Neural progenitor cell (in vitro differentiated cells): ENCODE measurements around the gene SLC26A2. TPM values are rescaled to one million over a fixed set of nuclear protein-coding genes. Genes with fewer than 3 reads are reported as not detected.

ENCODE experiments used
- DNase-seq: peaks from one replicate; pipeline ENCODE4 v3.0.0-alpha.2; 2016; ENCODE audit warnings: low spot score
- H2AFZ ChIP-seq: fragments of 200-600 bp; sonication (generic); replicated peaks from 2 replicates; pipeline ENCODE4 v1.6.1; 2016; ENCODE audit warnings: antibody characterized with exemption
- H3F3A ChIP-seq: fragments of 200-600 bp; sonication (generic); 2 replicates; pipeline ENCODE4 v1.6.1; 2016; ENCODE audit warnings: antibody characterized with exemption, low read depth
- H3K27ac ChIP-seq: fragments of 200-600 bp; sonication (generic); 2 replicates; pipeline ENCODE4 v1.5.1; 2016; ENCODE audit warnings: mild to moderate bottlenecking
- H3K27me3 ChIP-seq: fragments of 200-600 bp; sonication (generic); 2 replicates; pipeline ENCODE4 v1.6.1; 2016; ENCODE audit warnings: mild to moderate bottlenecking, moderate library complexity
- H3K36me3 ChIP-seq: fragments of 200-600 bp; sonication (generic); 2 replicates; pipeline ENCODE4 v1.5.1; 2016
- H3K4me1 ChIP-seq: fragments of 200-600 bp; sonication (generic); 2 replicates; pipeline ENCODE4 v1.6.1; 2016; ENCODE audit warnings: mixed run types
- H3K4me2 ChIP-seq: fragments of 200-600 bp; sonication (generic); 2 replicates; pipeline ENCODE4 v1.6.1; 2016
- H3K4me3 ChIP-seq: fragments of 200-600 bp; sonication (generic); 2 replicates; pipeline ENCODE4 v1.5.1; 2016
- H3K79me2 ChIP-seq: fragments of 200-600 bp; sonication (generic); 2 replicates; pipeline ENCODE4 v1.6.1; 2016; ENCODE audit warnings: low read depth
- H3K9ac ChIP-seq: fragments of 200-600 bp; sonication (generic); 2 replicates; pipeline ENCODE4 v1.6.1; 2016
- H3K9me3 ChIP-seq: fragments of 200-600 bp; sonication (generic); 2 replicates; pipeline ENCODE4 v1.5.1; 2016; ENCODE audit warnings: low read depth
- H4K20me1 ChIP-seq: fragments of 200-600 bp; sonication (generic); 2 replicates; pipeline ENCODE4 v1.6.1; 2016; ENCODE audit warnings: low read depth
- H3K27ac Mint-ChIP-seq: 3 replicates; pipeline ENCODE4 v1.8.0; 2021; ENCODE audit warnings: mixed read lengths
- H3K27me3 Mint-ChIP-seq: 2 replicates; pipeline ENCODE4 v1.8.0; 2022; ENCODE audit warnings: low read depth, mild to moderate bottlenecking, inconsistent platforms, moderate library complexity, mixed read lengths; ENCODE audit not compliant: insufficient read depth
- H3K36me3 Mint-ChIP-seq: 3 replicates; pipeline ENCODE4 v1.8.0; 2021; ENCODE audit warnings: mixed read lengths
- H3K4me1 Mint-ChIP-seq: 3 replicates; pipeline ENCODE4 v1.8.0; 2021; ENCODE audit warnings: mixed read lengths
- H3K4me3 Mint-ChIP-seq: 3 replicates; pipeline ENCODE4 v1.8.0; 2021; ENCODE audit warnings: mild to moderate bottlenecking, moderate library complexity, mixed read lengths
- H3K9me3 Mint-ChIP-seq: 3 replicates; pipeline ENCODE4 v1.8.0; 2020; ENCODE audit warnings: mixed read lengths
- EZH2 ChIP-seq: fragments of 200-600 bp; sonication (generic); IDR thresholded peaks from 2 replicates; pipeline ENCODE4 v1.6.1; 2017; ENCODE audit warnings: antibody characterized with exemption, mild to moderate bottlenecking, moderate library complexity
- EZH2phosphoT487 ChIP-seq: fragments of 200-600 bp; sonication (generic); IDR thresholded peaks from 2 replicates; pipeline ENCODE4 v1.6.1; 2017; ENCODE audit warnings: antibody characterized with exemption
- total RNA-seq: library from RNA; depleted of rRNA; stranded (reverse); fragments of >200 nt; gene quantifications from 2 replicates; pipeline ENCODE4 v1.2.3, GENCODE V29; 2015; ENCODE audit warnings: low replicate concordance
- TF ChIP-seq, protein P1 (sequence below): fragments of 200-600 bp; sonication (generic); IDR thresholded peaks from 2 replicates; pipeline ENCODE4 v1.5.1; 2017; ENCODE audit warnings: antibody characterized with exemption, mild to moderate bottlenecking

SLC26A2 gene
- 14.0 and 20.1 TPM in 2 replicates for total RNA-seq

DNA sequence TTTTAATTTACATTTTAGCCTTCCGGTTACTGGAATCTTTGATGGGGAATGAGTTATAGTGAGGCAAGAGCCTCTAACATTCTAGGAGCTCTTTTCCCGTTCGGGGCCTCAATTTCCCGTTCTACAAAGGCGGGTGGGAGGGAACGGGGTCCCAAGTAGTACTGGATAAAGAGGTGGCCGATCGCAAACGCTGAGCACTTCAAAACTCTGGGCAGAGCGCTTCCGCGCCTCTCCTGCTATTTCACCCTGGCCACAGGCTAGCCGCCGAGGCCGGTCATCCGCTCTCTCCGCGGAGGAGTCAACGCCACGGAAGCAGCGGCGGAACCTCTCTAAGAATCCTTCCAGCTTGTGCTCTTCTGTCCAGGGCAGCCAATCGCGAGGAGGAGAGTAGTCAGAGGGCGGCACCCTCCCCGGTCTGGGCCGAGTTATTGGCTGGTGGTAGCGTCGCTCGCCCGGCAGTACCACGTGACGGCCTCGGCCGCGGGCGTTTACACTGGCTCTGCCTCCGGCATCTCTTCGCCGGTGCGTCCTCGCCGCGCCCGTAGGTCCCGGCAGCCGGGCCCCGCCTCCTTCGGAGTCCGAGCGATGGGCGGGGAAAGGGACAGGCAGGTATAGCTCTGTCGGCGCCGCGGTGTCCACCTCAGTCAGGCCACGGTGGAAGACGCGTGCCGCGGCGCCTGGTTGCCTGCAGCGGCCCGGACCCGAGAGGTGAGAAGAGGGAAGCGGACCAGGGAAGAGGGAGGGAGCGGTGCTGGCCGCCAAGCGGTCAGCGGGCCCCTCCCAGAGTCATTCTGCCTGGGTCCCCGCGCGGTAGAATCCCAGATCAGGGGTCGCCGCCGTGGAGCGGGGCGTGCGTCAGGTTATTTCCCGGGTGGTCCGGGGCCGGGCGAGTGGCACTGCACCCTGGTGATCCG lies at the start of gene SLC26A2:
Gene SLC26A2, plus strand, starts transcription at position 487 of the 914 bp plus-strand sequence. CDS start 16,895 bp downstream, outside the sequence.
- H4K20me1 ChIP-seq: no peaks in the 10 kb centered on the region
- Mint-ChIP-seq H3K36me3 (peaks cover 2% of the 10 kb centered on the region), H3K4me3 (peak within 1 kb of the TSS; percentile 93), H3K27me3 (peaks cover 13% of the 10 kb centered on the region), H3K9me3 (no peaks in the 10 kb centered on the region), H3K27ac (peak within 1 kb of the TSS; percentile 96), H3K4me1 (peaks cover 20% of the 10 kb centered on the region)
- TF ChIP-seq EZH2phosphoT487: no peak
- TF ChIP-seq, protein P1, sequence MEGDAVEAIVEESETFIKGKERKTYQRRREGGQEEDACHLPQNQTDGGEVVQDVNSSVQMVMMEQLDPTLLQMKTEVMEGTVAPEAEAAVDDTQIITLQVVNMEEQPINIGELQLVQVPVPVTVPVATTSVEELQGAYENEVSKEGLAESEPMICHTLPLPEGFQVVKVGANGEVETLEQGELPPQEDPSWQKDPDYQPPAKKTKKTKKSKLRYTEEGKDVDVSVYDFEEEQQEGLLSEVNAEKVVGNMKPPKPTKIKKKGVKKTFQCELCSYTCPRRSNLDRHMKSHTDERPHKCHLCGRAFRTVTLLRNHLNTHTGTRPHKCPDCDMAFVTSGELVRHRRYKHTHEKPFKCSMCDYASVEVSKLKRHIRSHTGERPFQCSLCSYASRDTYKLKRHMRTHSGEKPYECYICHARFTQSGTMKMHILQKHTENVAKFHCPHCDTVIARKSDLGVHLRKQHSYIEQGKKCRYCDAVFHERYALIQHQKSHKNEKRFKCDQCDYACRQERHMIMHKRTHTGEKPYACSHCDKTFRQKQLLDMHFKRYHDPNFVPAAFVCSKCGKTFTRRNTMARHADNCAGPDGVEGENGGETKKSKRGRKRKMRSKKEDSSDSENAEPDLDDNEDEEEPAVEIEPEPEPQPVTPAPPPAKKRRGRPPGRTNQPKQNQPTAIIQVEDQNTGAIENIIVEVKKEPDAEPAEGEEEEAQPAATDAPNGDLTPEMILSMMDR: no peak
- peak within 1 kb of the TSS; percentile 80 for H3K27ac ChIP-seq
- peak within 1 kb of the TSS; percentile 89 for H2AFZ ChIP-seq
- H3F3A ChIP-seq: peaks cover 18% of the 10 kb centered on the region
- peaks cover 7% of the 10 kb centered on the region for H3K4me1 ChIP-seq
- no peaks in the 10 kb centered on the region for H3K9me3 ChIP-seq
- H3K4me2 ChIP-seq: peak within 1 kb of the TSS; percentile 89
- peak within 1 kb of the TSS; percentile 19 for H3K9ac ChIP-seq
- H3K27me3 ChIP-seq: peaks cover 9% of the 10 kb centered on the region
- H3K4me3 ChIP-seq: peak within 1 kb of the TSS; percentile 76
- peak; percentile 99 for DNase-seq
- no peaks in the 10 kb centered on the region for H3K36me3 ChIP-seq
- no peaks in the 10 kb centered on the region for H3K79me2 ChIP-seq

DNA sequence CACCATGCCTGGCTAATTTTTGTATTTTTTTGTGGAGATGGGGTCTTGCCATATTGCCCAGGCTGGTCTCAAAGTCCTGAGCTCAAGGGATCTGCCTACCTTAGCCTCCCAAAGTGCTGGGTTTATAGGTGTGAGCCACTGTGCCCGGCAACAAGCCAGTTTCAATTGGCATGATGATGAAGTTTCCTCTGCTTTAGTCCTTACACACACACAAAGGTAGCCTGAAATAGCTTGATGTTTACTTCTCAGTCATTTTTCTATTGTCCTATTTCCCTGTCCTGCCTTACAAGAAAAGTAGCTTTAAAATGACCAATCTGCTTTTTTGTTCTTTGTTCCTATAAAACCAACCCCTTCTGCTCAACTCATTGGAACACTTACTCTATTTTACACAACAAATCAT lies 49.5 kb upstream of the SLC26A2 start:
- Histone ChIP-seq H3K4me3 (no peak overlapping the region), H3K27ac (no peak overlapping the region), H3K9ac (no peak overlapping the region), H3K27me3 (no peaks in the 10 kb centered on the region), H3K79me2 (no peaks in the 10 kb centered on the region), H3K36me3 (no peaks in the 10 kb centered on the region), H3K4me2 (no peak overlapping the region), H3K4me1 (peaks cover 14% of the 10 kb centered on the region), H3K9me3 (no peaks in the 10 kb centered on the region), H3F3A (no peaks in the 10 kb centered on the region), H4K20me1 (no peaks in the 10 kb centered on the region), H2AFZ (no peak overlapping the region)
- Mint-ChIP-seq H3K4me3 (no peak overlapping the region), H3K27ac (no peak overlapping the region), H3K9me3 (peaks cover 4% of the 10 kb centered on the region), H3K4me1 (peaks cover 25% of the 10 kb centered on the region), H3K36me3 (no peaks in the 10 kb centered on the region), H3K27me3 (no peaks in the 10 kb centered on the region)
- no peak for DNase-seq
- no peak for TF ChIP-seq EZH2phosphoT487
- no peak for TF ChIP-seq EZH2
- TF ChIP-seq, protein P1: no peak

DNA sequence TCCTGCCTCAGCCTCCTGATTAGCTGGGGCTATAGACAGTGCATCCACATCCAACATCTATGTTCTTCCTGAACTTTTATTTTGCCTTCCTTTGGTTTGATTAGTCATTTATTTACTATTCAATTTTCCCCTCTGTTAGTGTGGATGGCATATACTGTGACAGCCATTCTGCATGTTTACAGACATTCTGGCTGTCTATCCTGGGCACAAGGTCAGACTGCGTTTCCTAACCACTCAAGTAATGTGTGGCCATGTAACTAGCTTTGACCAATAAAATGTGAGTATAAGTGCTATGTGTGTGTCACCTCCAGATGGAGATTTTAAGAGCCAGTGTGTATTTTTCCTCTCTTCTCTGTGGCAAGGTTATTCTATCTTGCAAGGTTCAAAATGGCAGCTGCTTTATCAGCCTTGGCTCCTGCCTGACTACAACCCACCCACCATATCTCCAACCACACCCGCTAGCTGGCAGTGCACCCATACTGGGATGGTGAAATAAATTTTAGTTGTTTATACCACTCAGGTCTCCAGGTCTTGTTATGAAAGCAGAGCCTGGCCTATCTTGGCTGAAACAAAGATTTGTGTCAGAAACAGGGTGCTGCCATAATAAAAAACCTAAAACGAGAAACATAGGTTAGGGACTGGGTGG lies 48.2 kb upstream of the SLC26A2 start:
- no peak overlapping the region for H3K9ac ChIP-seq
- H3K27me3 ChIP-seq: no peaks in the 10 kb centered on the region
- H3K36me3 ChIP-seq: no peaks in the 10 kb centered on the region
- Mint-ChIP-seq H3K9me3 (peaks cover 4% of the 10 kb centered on the region), H3K4me3 (no peak overlapping the region), H3K4me1 (peaks cover 30% of the 10 kb centered on the region), H3K27me3 (no peaks in the 10 kb centered on the region), H3K36me3 (no peaks in the 10 kb centered on the region), H3K27ac (no peak overlapping the region)
- H3K9me3 ChIP-seq: no peaks in the 10 kb centered on the region
- H4K20me1 ChIP-seq: no peaks in the 10 kb centered on the region
- H3K4me1 ChIP-seq: peaks cover 19% of the 10 kb centered on the region
- no peak for DNase-seq
- H3K4me2 ChIP-seq: no peak overlapping the region
- no peak overlapping the region for H3K4me3 ChIP-seq
- no peaks in the 10 kb centered on the region for H3K79me2 ChIP-seq
- H2AFZ ChIP-seq: no peak overlapping the region
- no peak overlapping the region for H3K27ac ChIP-seq
- no peaks in the 10 kb centered on the region for H3F3A ChIP-seq
- TF ChIP-seq EZH2 (no peak), EZH2phosphoT487 (no peak)
- TF ChIP-seq, protein P1: no peak
